ENCODE measurements around the gene UGGT2.
"Not testable (repeated sequence)": the region's sequence is repeated elsewhere in the genome, so short reads cannot be mapped to it uniquely, and the experiment has no call there.

UGGT2 gene

GRCh38 chr13:95987841-95988240 is 65.4 kb downstream of the UGGT2 start:
- Mint-ChIP-seq H3K27me3 (no peaks in the 10 kb centered on the region), H3K36me3 (ENCODE audit: insufficient read depth) (peaks cover 2% of the 10 kb centered on the region), H3K9me3 (no peaks in the 10 kb centered on the region), H3K27ac (ENCODE audit: low read depth) (no peak overlapping the region), H3K4me1 (no peaks in the 10 kb centered on the region), H3K4me3 (no peak overlapping the region)
- ATAC-seq (replicated peaks; ENCODE audit: extremely low read depth, poor library complexity, severe bottlenecking) (no peak), DNase-seq (ENCODE audit: low spot score in 2 of 2) (no peak)

- no peak overlapping the region for H3K27ac Mint-ChIP-seq (ENCODE audit: low read depth)
- no peaks in the 10 kb centered on the region for H3K36me3 Mint-ChIP-seq (ENCODE audit: insufficient read depth)
- no peak for ATAC-seq (replicated peaks; ENCODE audit: extremely low read depth, poor library complexity, severe bottlenecking)
- H3K4me1 Mint-ChIP-seq: no peaks in the 10 kb centered on the region
- DNase-seq (ENCODE audit: low spot score in 2 of 2): no peak
- no peaks in the 10 kb centered on the region for H3K9me3 Mint-ChIP-seq
- no peaks in the 10 kb centered on the region for H3K27me3 Mint-ChIP-seq
- no peak overlapping the region for H3K4me3 Mint-ChIP-seq
These were observed 71.1 kb downstream of the UGGT2 start for GRCh38 chr13:95982144-95982543.

- not testable (repeated sequence) for H3K27me3 Mint-ChIP-seq; DNase-seq (ENCODE audit: low spot score in 2 of 2); ATAC-seq (replicated peaks; ENCODE audit: extremely low read depth, poor library complexity, severe bottlenecking); H3K36me3 Mint-ChIP-seq (ENCODE audit: insufficient read depth); H3K9me3 Mint-ChIP-seq; H3K4me3 Mint-ChIP-seq; H3K4me1 Mint-ChIP-seq; H3K27ac Mint-ChIP-seq (ENCODE audit: low read depth)
These were observed 80.5 kb downstream of the UGGT2 start for GRCh38 chr13:95972651-95973050.

GRCh38 chr13:95970878-95971277 is 82.3 kb downstream of the UGGT2 start:
- H3K4me3 Mint-ChIP-seq: no peak overlapping the region
- no peak overlapping the region for H3K27ac Mint-ChIP-seq (ENCODE audit: low read depth)
- H3K36me3 Mint-ChIP-seq (ENCODE audit: insufficient read depth): no peaks in the 10 kb centered on the region
- ATAC-seq (replicated peaks; ENCODE audit: extremely low read depth, poor library complexity, severe bottlenecking) (no peak), DNase-seq (ENCODE audit: low spot score in 2 of 2) (no peak)
- no peaks in the 10 kb centered on the region for H3K4me1 Mint-ChIP-seq
- no peaks in the 10 kb centered on the region for H3K9me3 Mint-ChIP-seq
- no peaks in the 10 kb centered on the region for H3K27me3 Mint-ChIP-seq

GRCh38 chr13:95968906-95969305 is 84.3 kb downstream of the UGGT2 start:
- Mint-ChIP-seq H3K4me1 (no peaks in the 10 kb centered on the region), H3K36me3 (ENCODE audit: insufficient read depth) (no peaks in the 10 kb centered on the region), H3K27me3 (no peaks in the 10 kb centered on the region), H3K27ac (ENCODE audit: low read depth) (no peak overlapping the region), H3K9me3 (no peaks in the 10 kb centered on the region), H3K4me3 (no peak overlapping the region)
- no peak for ATAC-seq (replicated peaks; ENCODE audit: extremely low read depth, poor library complexity, severe bottlenecking)
- no peak for DNase-seq (ENCODE audit: low spot score in 2 of 2)

GRCh38 chr13:95957331-95957730 is 95.9 kb downstream of the UGGT2 start:
- DNase-seq (ENCODE audit: low spot score in 2 of 2) (no peak), ATAC-seq (replicated peaks; ENCODE audit: extremely low read depth, poor library complexity, severe bottlenecking) (no peak)
- Mint-ChIP-seq H3K27me3 (no peaks in the 10 kb centered on the region), H3K36me3 (ENCODE audit: insufficient read depth) (no peaks in the 10 kb centered on the region), H3K4me3 (no peak overlapping the region), H3K9me3 (peaks cover 25% of the 10 kb centered on the region), H3K27ac (ENCODE audit: low read depth) (no peak overlapping the region), H3K4me1 (no peaks in the 10 kb centered on the region)

- DNase-seq (ENCODE audit: low spot score in 2 of 2) (no peak), ATAC-seq (replicated peaks; ENCODE audit: extremely low read depth, poor library complexity, severe bottlenecking) (no peak)
- Mint-ChIP-seq H3K27me3 (no peaks in the 10 kb centered on the region), H3K9me3 (peaks cover 18% of the 10 kb centered on the region), H3K27ac (ENCODE audit: low read depth) (no peak overlapping the region), H3K4me1 (no peaks in the 10 kb centered on the region), H3K4me3 (no peak overlapping the region), H3K36me3 (ENCODE audit: insufficient read depth) (no peaks in the 10 kb centered on the region)
These were observed 96.5 kb downstream of the UGGT2 start for GRCh38 chr13:95956589-95957148.

- no peak overlapping the region for H3K27ac Mint-ChIP-seq (ENCODE audit: low read depth)
- no peaks in the 10 kb centered on the region for H3K36me3 Mint-ChIP-seq (ENCODE audit: insufficient read depth)
- DNase-seq (ENCODE audit: low spot score in 2 of 2): no peak
- H3K4me1 Mint-ChIP-seq: no peaks in the 10 kb centered on the region
- H3K9me3 Mint-ChIP-seq: peaks cover 19% of the 10 kb centered on the region
- H3K4me3 Mint-ChIP-seq: no peak overlapping the region
- H3K27me3 Mint-ChIP-seq: no peaks in the 10 kb centered on the region
- ATAC-seq (replicated peaks; ENCODE audit: extremely low read depth, poor library complexity, severe bottlenecking): no peak
These were observed 97.5 kb downstream of the UGGT2 start for GRCh38 chr13:95955719-95956118.

GRCh38 chr13:95955255-95955654 is 97.9 kb downstream of the UGGT2 start:
- Mint-ChIP-seq H3K27ac (ENCODE audit: low read depth) (no peak overlapping the region), H3K4me1 (no peaks in the 10 kb centered on the region), H3K27me3 (no peaks in the 10 kb centered on the region), H3K4me3 (no peak overlapping the region), H3K36me3 (ENCODE audit: insufficient read depth) (no peaks in the 10 kb centered on the region), H3K9me3 (peaks cover 16% of the 10 kb centered on the region)
- ATAC-seq (replicated peaks; ENCODE audit: extremely low read depth, poor library complexity, severe bottlenecking): no peak
- no peak for DNase-seq (ENCODE audit: low spot score in 2 of 2)

GRCh38 chr13:95954266-95954665 is 98.9 kb downstream of the UGGT2 start:
- no peak overlapping the region for H3K27ac Mint-ChIP-seq (ENCODE audit: low read depth)
- no peak overlapping the region for H3K4me3 Mint-ChIP-seq

GRCh38 chr13:95950103-95950502 is 103.1 kb downstream of the UGGT2 start:
- DNase-seq (ENCODE audit: low spot score in 2 of 2) (no peak), ATAC-seq (replicated peaks; ENCODE audit: extremely low read depth, poor library complexity, severe bottlenecking) (no peak)
- no peaks in the 10 kb centered on the region for H3K36me3 Mint-ChIP-seq (ENCODE audit: insufficient read depth)
- no peaks in the 10 kb centered on the region for H3K4me1 Mint-ChIP-seq
- H3K9me3 Mint-ChIP-seq: peaks cover 11% of the 10 kb centered on the region
- no peak overlapping the region for H3K27ac Mint-ChIP-seq (ENCODE audit: low read depth)
- no peak overlapping the region for H3K4me3 Mint-ChIP-seq
- no peaks in the 10 kb centered on the region for H3K27me3 Mint-ChIP-seq

More at GRCh38 chr13:95954266-95954665, 98.9 kb downstream of the UGGT2 start:
- DNase-seq (ENCODE audit: low spot score in 2 of 2): no peak
- H3K27me3 Mint-ChIP-seq: no peaks in the 10 kb centered on the region
- H3K36me3 Mint-ChIP-seq (ENCODE audit: insufficient read depth): no peaks in the 10 kb centered on the region
- no peaks in the 10 kb centered on the region for H3K4me1 Mint-ChIP-seq
- no peak for ATAC-seq (replicated peaks; ENCODE audit: extremely low read depth, poor library complexity, severe bottlenecking)
- peaks cover 11% of the 10 kb centered on the region for H3K9me3 Mint-ChIP-seq

- no peak for DNase-seq (ENCODE audit: low spot score in 2 of 2)
- H3K9me3 Mint-ChIP-seq: peaks cover 11% of the 10 kb centered on the region
- H3K27me3 Mint-ChIP-seq: no peaks in the 10 kb centered on the region
- H3K27ac Mint-ChIP-seq (ENCODE audit: low read depth): no peak overlapping the region
- no peak for ATAC-seq (replicated peaks; ENCODE audit: extremely low read depth, poor library complexity, severe bottlenecking)
- H3K4me1 Mint-ChIP-seq: no peaks in the 10 kb centered on the region
- no peaks in the 10 kb centered on the region for H3K36me3 Mint-ChIP-seq (ENCODE audit: insufficient read depth)
- H3K4me3 Mint-ChIP-seq: no peak overlapping the region
These were observed 104.5 kb downstream of the UGGT2 start for GRCh38 chr13:95948656-95949055.

- peaks cover 8% of the 10 kb centered on the region for H3K9me3 Mint-ChIP-seq
- H3K36me3 Mint-ChIP-seq (ENCODE audit: insufficient read depth): peaks cover 2% of the 10 kb centered on the region
- H3K4me1 Mint-ChIP-seq: no peaks in the 10 kb centered on the region
- ATAC-seq (replicated peaks; ENCODE audit: extremely low read depth, poor library complexity, severe bottlenecking) (no peak), DNase-seq (ENCODE audit: low spot score in 2 of 2) (no peak)
- H3K4me3 Mint-ChIP-seq: no peak overlapping the region
- H3K27ac Mint-ChIP-seq (ENCODE audit: low read depth): no peak overlapping the region
- no peaks in the 10 kb centered on the region for H3K27me3 Mint-ChIP-seq
These were observed 115.4 kb downstream of the UGGT2 start for GRCh38 chr13:95937714-95938320.

All from central memory CD8-positive, alpha-beta T cell (primary cell).